A549 (cell line): ENCODE results near the gene TMEM107. TPM values are rescaled to one million over a fixed set of nuclear protein-coding genes. Genes with fewer than 3 reads are reported as not detected.

ENCODE experiments used
- ATAC-seq, 2 experiments: fragments of 200-7000 bp in 1 of 2; fragments of >200 bp in 1 of 2; cut with Nextera tagmentation in 1 of 2; cut with Tn5 transposase in 1 of 2; 3 replicates each; pipeline versions ENCODE4 v1.8.0 to v1.9.1; 2018 to 2020; ENCODE audit warnings: mild to moderate bottlenecking in 1 of 2, moderate library complexity in 1 of 2
- CTCF ChIA-PET: fragments of 300-600 bp; sonication (Branson Sonifier 250); formaldehyde crosslinking; extraction: SDS; loops from one replicate; lab custom pipeline; 2021; ENCODE audit warnings: antibody characterized with exemption, inconsistent platforms; lab: Yijun Ruan, JAX
- POLR2A ChIA-PET: fragments of 350-600 bp; formaldehyde crosslinking; extraction: SDS; loops from one replicate; lab custom pipeline; 2021; ENCODE audit warnings: antibody characterized with exemption, inconsistent platforms; lab: Yijun Ruan, JAX
- DNase-seq, 2 experiments: peaks; one replicate each; pipeline versions ENCODE4 v3.0.0 to v3.0.0-alpha.2; 2011 to 2016; ENCODE audit warnings: low read depth in 1 of 2, low spot score in 1 of 2
- FAIRE-seq: peaks from 2 replicates; lab custom pipeline; 2011; peaks lifted over from hg19 to GRCh38; lab: Jason Lieb, UNC
- H3K27ac ChIP-seq, 2 experiments: fragments of >200 bp; sonication (Bioruptor Twin); formaldehyde crosslinking; 3 replicates each; pipeline ENCODE4 v1.5.1; 2016 to 2017
- H3K4me1 ChIP-seq: fragments of >200 bp; sonication (Bioruptor Twin); formaldehyde crosslinking; 3 replicates; pipeline ENCODE4 v1.6.1; 2016
- H3K4me2 ChIP-seq: fragments of >200 bp; sonication (Bioruptor Twin); formaldehyde crosslinking; 3 replicates; pipeline ENCODE4 v1.6.1; 2016
- H3K4me3 ChIP-seq: fragments of >200 bp; sonication (Bioruptor Twin); formaldehyde crosslinking; 3 replicates; pipeline ENCODE4 v1.5.1; 2016
- H3K9me3 ChIP-seq: fragments of >200 bp; sonication (Bioruptor Twin); formaldehyde crosslinking; 3 replicates; pipeline ENCODE4 v1.6.1; 2016
- ATOH8 ChIP-seq: fragments of 250-450 bp; sonication (Bioruptor Pico); IDR thresholded peaks from 2 replicates; pipeline ENCODE4 v1.5.0; 2020; ENCODE audit warnings: low read depth, mild to moderate bottlenecking, moderate library complexity
- BHLHE40 ChIP-seq: IDR thresholded peaks from 2 replicates; pipeline ENCODE4 v1.6.1; 2012; ENCODE audit warnings: low read depth, low read length, inconsistent platforms
- CHD4 ChIP-seq: fragments of 200-600 bp; sonication (generic); IDR thresholded peaks from 2 replicates; pipeline ENCODE4 v1.6.1; 2016; ENCODE audit warnings: antibody characterized with exemption, mild to moderate bottlenecking, borderline replicate concordance
- EP300 ChIP-seq, 2 experiments: fragments of >200 bp; sonication (Bioruptor Twin); formaldehyde crosslinking; IDR thresholded peaks; 2 replicates in 1 of 2; 3 replicates in 1 of 2; pipeline ENCODE4 v1.6.1; 2016 to 2017
- HES2 ChIP-seq: fragments of >200 bp; sonication (Bioruptor Twin); formaldehyde crosslinking; IDR thresholded peaks from 2 replicates; pipeline ENCODE4 v1.6.1; 2016
- HEYL ChIP-seq: fragments of 250-450 bp; sonication (Bioruptor Pico); IDR thresholded peaks from 2 replicates; pipeline ENCODE4 v1.8.0; 2021; ENCODE audit warnings: mild to moderate bottlenecking, moderate library complexity
- HOXB13 ChIP-seq: fragments of 250-450 bp; sonication (Bioruptor Pico); IDR thresholded peaks from 2 replicates; pipeline ENCODE4 v1.5.0; 2020; ENCODE audit warnings: low read depth, mild to moderate bottlenecking, moderate library complexity
- MAFK ChIP-seq: fragments of 450-650 bp; IDR thresholded peaks from 2 replicates; pipeline ENCODE4 v1.6.1; 2014; ENCODE audit not compliant: partially characterized antibody
- MYC ChIP-seq: IDR thresholded peaks from 2 replicates; pipeline ENCODE4 v1.6.1; 2012; ENCODE audit warnings: mild to moderate bottlenecking, inconsistent platforms, low read length, improper control_type of control experiment, borderline replicate concordance
- PHF8 ChIP-seq: fragments of 200-600 bp; sonication (generic); IDR thresholded peaks from 2 replicates; pipeline ENCODE4 v1.6.1; 2016; ENCODE audit warnings: low read depth, mild to moderate bottlenecking, antibody characterized with exemption, moderate library complexity, borderline replicate concordance
- POLR2AphosphoS2 ChIP-seq: conservative IDR thresholded peaks from 2 replicates; pipeline ENCODE4 v1.6.1; 2012; ENCODE audit warnings: low read length, improper control_type of control experiment, inconsistent platforms
- RAD21 ChIP-seq, 2 experiments: fragments of >200 bp in 1 of 2; sonication (Bioruptor Twin) in 1 of 2; formaldehyde crosslinking in 1 of 2; IDR thresholded peaks in 1 of 2; conservative IDR thresholded peaks in 1 of 2; 2 replicates in 1 of 2; 3 replicates in 1 of 2; pipeline ENCODE4 v1.6.1; 2012 to 2018; ENCODE audit warnings: inconsistent platforms in 1 of 2
- RCOR1 ChIP-seq: fragments of 150-350 bp; IDR thresholded peaks from 2 replicates; pipeline ENCODE4 v1.6.1; 2014; ENCODE audit warnings: antibody characterized with exemption, low read length, low read depth
- REST ChIP-seq: fragments of 200-600 bp; sonication (generic); IDR thresholded peaks from 2 replicates; pipeline ENCODE4 v1.6.1; 2016; ENCODE audit warnings: antibody characterized with exemption, mild to moderate bottlenecking, moderate library complexity
- TP53 ChIP-seq: fragments of 250-450 bp; sonication (Bioruptor Pico); IDR thresholded peaks from 2 replicates; pipeline ENCODE4 v1.5.0; 2021; ENCODE audit warnings: mild to moderate bottlenecking, moderate library complexity
- ZNF302 ChIP-seq: fragments of 250-450 bp; sonication (Bioruptor Pico); IDR thresholded peaks from 2 replicates; pipeline ENCODE4 v1.9.0; 2021; ENCODE audit warnings: inconsistent platforms, mild to moderate bottlenecking, moderate library complexity
- WGBS: methylation state at CpG from one replicate; pipeline ENCODE4 v1.1.6; 2017; ENCODE audit errors: missing lambda C conversion rate; 5-methylcytosine and 5-hydroxymethylcytosine counted together
- polyA plus RNA-seq, 4 experiments: library from polyadenylated mRNA; depleted of rRNA in 3 of 4; stranded (reverse); fragments of >200 nt; fragmentation: RNase III in 1 of 4; extraction: RNeasy Plus Mini Kit Qiagen cat#74134 plus additional on column Dnase treatment in 1 of 4; gene quantifications; 2 replicates in 3 of 4; 3 replicates in 1 of 4; pipeline ENCODE4 v1.2.3, GENCODE V29; 2011 to 2017
- TF ChIP-seq, protein P1 (sequence below): IDR thresholded peaks from 2 replicates; pipeline ENCODE4 v1.6.1; 2012

Gene TMEM107
- polyA plus RNA-seq, 2 of the 4 experiments (the other 2 are of a cell fraction) = 17.0 to 22.8 TPM

- TF ChIP-seq, protein P1, sequence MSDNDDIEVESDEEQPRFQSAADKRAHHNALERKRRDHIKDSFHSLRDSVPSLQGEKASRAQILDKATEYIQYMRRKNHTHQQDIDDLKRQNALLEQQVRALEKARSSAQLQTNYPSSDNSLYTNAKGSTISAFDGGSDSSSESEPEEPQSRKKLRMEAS = peak; percentile 76
- TF ChIP-seq REST (no peak), RAD21 (conservative IDR thresholded peaks at IDR 0.05 in 1 of 2, IDR thresholded peaks at IDR 0.05 in 1 of 2) (no peak), MYC (0 out of 2 replicates have a peak, but pooled peaks have one; percentile 29), HOXB13 (CRISPR knock-in tag) (no peak), HEYL (CRISPR knock-in tag) (no peak)
- TF ChIP-seq, all 56 proteins: peak for 14
These were observed 13.7 kb upstream of the TMEM107 start, which contains the start of gene BORCS6 (continued) for GRCh38 chr17:8189711-8190477.

DNA sequence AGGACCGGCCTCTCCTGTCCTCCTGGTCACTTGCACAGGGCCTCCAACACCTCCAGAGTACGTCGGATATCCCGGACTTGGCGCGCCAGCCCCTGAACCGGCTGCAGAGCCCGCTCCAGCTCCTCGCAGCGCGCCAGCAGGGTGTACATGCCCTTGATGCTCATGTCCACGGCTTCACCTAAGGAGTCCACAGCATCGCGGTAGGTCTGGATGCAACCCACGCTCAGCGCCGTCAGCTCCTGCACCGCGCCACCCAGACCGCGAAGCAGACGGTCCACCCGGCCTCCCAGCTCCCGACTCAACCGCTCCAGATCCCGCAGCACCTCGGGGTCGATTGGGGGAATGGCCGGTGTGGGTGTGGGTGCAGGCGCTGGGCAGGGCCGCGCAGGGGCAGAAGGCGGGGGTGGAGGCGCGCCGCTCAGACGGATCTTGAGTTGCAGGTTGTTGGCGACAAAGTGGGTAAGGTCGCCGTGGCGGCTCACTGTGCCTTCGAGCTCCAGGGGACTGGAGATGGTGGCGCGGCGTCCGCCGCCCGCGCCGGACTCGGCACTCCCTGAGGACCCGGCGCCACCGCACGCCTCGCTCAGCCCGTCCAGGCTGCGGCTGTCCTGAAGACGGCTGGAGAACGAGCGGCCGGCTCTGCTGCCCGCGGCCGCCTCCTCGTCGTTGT is 13.0 kb upstream of the TMEM107 start:
- no peak for FAIRE-seq
- 36% methylated on average over 52 of the region's 67 CpGs for WGBS
- Histone ChIP-seq H3K27ac (peak overlapping the region; percentile 88 to 89), H3K4me1 (peaks cover 40% of the 10 kb centered on the region), H3K9me3 (no peaks in the 10 kb centered on the region), H3K4me3 (peak overlapping the region; percentile 71), H3K4me2 (peak overlapping the region; percentile 72)
- no peak for DNase-seq
- no peak for TF ChIP-seq EP300 (IDR thresholded peaks at IDR 0.05)
- TF ChIP-seq BHLHE40 = no peak
- TF ChIP-seq ZNF302 (CRISPR knock-in tag) = no peak
- no peak for TF ChIP-seq ATOH8 (CRISPR knock-in tag)
- no peak for TF ChIP-seq POLR2AphosphoS2
- no peak for TF ChIP-seq TP53 (CRISPR knock-in tag)
- TF ChIP-seq, protein P1 = no peak
- TF ChIP-seq MAFK = no peak
- no peak for TF ChIP-seq CHD4
- TF ChIP-seq RCOR1 = no peak
- TF ChIP-seq HES2 = no peak
- no peak for TF ChIP-seq PHF8
- ChIA-PET POLR2A (interaction anchor here (1.3 to 4.0 kb wide), 11 partner anchors 10 to 106 kb away, joined by 4 to 45 read pairs (median 11); partner anchors contain the start of genes CTC1, PFAS and SLC25A35), CTCF (interaction anchor here (0.9 to 11.3 kb wide), 8 partner anchors 17 to 188 kb away, joined by 3 to 164 read pairs (median 7); partner anchors contain the start of genes ALOXE3 and AURKB)
- no peak; a peak in 1 of 6 replicates for ATAC-seq
